Measurements from ENCODE around the gene ITGB5. TPM values are rescaled to one million over a fixed set of nuclear protein-coding genes. Genes with fewer than 3 reads are reported as not detected.

ITGB5 gene
- total RNA-seq, 1 donor from 2014 or later: 74.7 TPM

GRCh38 chr3:124873226-124873625 lies 13.9 kb downstream of the ITGB5 start:
- ATAC-seq (no peak), DNase-seq (ENCODE audit: low spot score) (no peak)

- DNase-seq (ENCODE audit: low spot score) (no peak), ATAC-seq (no peak)
Measured at GRCh38 chr3:124867511-124867910, 19.7 kb downstream of the ITGB5 start.

DNA sequence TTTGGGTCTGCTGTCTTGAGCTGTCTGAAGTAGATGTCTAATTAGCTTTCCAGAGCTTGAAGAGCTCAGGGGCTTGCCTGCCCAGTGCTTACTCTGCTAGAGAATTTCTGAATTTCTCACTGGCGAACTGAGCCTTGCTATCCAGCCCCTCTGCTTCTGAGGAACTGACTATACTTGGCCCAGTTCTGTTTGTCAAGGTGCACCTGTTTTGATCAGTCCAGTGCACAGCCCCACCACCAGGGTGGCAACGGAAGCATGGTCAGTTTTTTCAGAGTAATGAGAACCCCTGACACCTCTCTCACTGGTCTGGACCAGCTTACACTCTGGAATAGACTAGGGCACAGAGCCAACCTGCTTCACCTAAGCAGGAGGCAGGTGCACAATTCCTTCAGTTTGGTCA lies 25.2 kb downstream of the ITGB5 start:
- DNase-seq (ENCODE audit: low spot score) (peak; percentile 28), ATAC-seq (no peak)

DNA sequence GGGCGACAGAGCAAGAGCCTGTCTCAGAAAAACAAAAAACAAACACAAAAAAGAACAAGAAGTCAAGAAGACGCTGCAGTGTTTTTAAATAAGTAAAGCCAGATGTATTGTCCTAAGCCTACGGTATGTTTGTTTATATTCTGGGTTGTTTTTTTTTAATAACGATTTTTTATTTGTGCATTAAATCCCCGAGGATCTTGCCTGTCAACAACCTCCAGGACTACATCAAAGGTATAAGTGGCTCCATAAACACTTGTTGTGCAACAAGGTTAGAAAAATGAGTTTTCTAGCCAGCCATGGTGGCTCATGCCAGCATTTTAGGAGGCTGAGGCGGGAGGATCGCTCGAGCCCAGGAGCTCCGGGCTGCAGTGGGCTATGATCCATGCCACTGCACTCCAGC lies 26.1 kb downstream of the ITGB5 start:
- DNase-seq (ENCODE audit: low spot score) (peak; percentile 28), ATAC-seq (no peak)

DNA sequence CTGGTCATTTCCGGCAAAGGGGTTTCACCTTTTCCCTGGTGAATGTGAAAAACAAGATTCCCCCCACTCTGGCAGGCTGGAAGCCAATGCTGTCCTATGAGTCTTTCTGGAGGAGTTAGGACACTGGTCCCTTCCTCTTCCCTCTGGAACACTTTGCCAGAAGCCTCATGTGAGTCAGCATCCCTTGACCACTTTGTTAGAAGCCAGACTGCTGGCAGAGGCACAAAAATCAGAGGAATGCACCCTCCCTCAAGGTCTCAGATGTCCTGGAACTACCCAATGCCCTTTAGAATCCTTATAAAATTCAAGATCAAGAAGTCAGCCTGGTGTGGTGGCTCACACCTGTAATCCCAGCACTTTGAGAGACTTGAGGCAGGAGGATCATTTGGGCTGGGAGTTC lies 26.6 kb downstream of the ITGB5 start:
- ATAC-seq (peak; percentile 48), DNase-seq (ENCODE audit: low spot score) (peak; percentile 44)

GRCh38 chr3:124859025-124859424 lies 28.1 kb downstream of the ITGB5 start:
- ATAC-seq (peak; percentile 50), DNase-seq (ENCODE audit: low spot score) (peak; percentile 40)

- ATAC-seq: no peak
- no peak for DNase-seq (ENCODE audit: low spot score)
Measured at GRCh38 chr3:124858275-124858674, 28.9 kb downstream of the ITGB5 start.

DNA sequence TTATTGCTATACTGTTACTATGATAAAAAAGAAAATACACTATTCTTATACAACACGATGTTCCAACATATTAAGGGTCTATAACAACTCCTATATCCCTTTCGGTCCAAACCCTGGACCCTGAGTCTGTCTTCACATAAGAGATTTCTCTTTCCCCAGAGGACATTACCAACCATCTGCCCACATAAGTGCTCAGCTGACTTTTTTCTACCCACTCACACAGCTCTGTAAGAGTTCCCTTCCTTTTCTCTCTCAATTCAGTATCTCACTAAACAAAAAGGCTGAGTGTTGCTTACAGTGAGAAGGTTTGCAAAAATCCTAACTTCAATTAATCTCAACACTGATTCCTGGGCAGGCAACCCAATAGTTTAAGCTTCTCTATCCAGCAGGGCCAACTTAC lies 30.5 kb downstream of the ITGB5 start:
- ATAC-seq (no peak), DNase-seq (ENCODE audit: low spot score) (no peak)

DNA sequence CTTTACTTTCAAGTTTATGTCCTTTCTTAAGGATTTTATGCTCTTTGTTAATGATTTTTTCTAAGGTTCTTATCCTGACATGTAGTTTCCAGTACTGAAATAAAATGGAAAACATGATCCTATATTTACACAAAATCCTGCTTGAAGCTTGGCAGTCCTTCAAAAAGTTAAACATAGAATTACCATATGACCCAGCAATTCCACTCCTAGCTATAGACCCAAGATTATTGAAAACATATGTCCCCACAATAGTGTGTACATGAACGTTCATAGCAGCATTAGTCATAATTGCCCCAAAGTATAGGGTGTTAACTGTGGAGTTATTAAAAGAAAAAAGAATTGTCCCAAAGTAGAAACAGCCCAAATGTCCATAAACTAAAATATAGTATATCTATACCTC lies 33.2 kb downstream of the ITGB5 start:
- no peak for DNase-seq (ENCODE audit: low spot score)
- no peak for ATAC-seq

DNA sequence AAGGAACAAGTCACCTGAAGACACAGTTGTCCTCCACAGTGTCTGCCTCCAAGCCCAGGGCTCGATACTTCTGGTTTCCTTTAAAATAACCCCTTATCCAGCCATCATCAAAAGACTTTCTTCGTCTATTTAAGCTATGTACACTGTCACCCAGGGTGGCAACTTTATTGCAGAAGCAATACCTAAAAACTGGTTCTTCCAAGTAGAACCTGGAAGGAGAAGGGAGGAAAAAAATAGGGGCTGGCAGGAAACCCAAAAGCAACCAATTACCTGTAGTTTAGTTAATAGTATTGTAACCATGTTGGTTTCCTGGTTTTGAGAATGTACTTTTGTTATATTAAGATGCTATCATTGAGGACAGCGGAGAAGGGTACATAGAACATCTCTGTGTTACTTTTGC lies 33.7 kb downstream of the ITGB5 start:
- ATAC-seq (no peak), DNase-seq (ENCODE audit: low spot score) (peak; percentile 16)

- ATAC-seq (peak; percentile 14), DNase-seq (ENCODE audit: low spot score) (peak; percentile 42)
Measured at GRCh38 chr3:124851905-124852304, 35.3 kb downstream of the ITGB5 start.

DNA sequence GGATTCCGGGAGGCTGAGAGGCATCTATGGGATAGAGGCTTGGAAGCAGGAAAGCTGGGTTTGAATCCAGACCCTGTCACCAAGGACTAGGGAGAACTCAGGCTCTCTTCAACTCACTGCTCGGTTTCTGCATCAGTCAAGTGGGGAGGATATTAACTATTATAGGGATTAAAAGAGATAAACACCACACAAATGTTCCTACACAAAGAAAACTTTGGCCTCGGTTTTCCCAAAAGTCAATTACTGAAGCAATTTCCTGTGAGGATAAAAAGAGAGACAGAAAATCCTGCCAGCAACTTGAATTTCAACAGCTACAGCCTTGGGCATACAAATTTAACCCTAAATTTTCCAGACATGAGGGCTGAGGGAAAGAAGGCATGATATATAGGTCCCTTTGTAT lies 36.0 kb downstream of the ITGB5 start:
- ATAC-seq (peak; percentile 73), DNase-seq (ENCODE audit: low spot score) (peak; percentile 26)

- ATAC-seq: peak; percentile 32
- peak; percentile 30 for DNase-seq (ENCODE audit: low spot score)
Measured at GRCh38 chr3:124850633-124851032, 36.5 kb downstream of the ITGB5 start.

- DNase-seq (ENCODE audit: low spot score) (peak; percentile 27), ATAC-seq (no peak)
Measured at GRCh38 chr3:124850212-124850611, 37.0 kb downstream of the ITGB5 start.

DNA sequence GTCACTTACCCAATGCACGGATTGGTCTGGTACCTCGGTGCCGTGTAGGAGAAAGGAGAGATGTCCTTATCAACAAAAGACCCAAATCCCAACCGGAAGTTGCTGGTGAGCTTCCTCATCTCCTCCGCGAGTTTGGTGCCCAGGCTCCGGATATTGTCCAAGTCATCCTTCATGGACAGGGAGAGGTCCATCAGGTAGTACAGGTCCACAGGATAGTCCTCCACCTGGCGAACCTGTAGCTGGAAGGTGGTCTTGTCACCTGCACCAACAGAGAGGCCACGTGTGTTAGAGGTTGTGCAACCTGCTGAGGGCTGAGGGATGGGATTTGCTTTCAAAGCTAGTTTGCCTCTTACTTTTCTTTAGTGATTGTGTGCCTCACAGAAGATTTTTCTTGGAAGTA lies 38.9 kb downstream of the ITGB5 start:
- ATAC-seq: no peak

GRCh38 chr3:124847863-124848262 lies 39.3 kb downstream of the ITGB5 start:
- DNase-seq (ENCODE audit: low spot score) (no peak), ATAC-seq (no peak)

More for the DNA sequence above, 38.9 kb downstream of the ITGB5 start:
- DNase-seq (ENCODE audit: low spot score): peak; percentile 39

GRCh38 chr3:124847051-124847450 lies 40.1 kb downstream of the ITGB5 start:
- DNase-seq (ENCODE audit: low spot score): no peak
- ATAC-seq: no peak

- ATAC-seq (peak; percentile 46), DNase-seq (ENCODE audit: low spot score) (peak; percentile 43)
Measured at GRCh38 chr3:124846189-124846588, 41.0 kb downstream of the ITGB5 start.

DNA sequence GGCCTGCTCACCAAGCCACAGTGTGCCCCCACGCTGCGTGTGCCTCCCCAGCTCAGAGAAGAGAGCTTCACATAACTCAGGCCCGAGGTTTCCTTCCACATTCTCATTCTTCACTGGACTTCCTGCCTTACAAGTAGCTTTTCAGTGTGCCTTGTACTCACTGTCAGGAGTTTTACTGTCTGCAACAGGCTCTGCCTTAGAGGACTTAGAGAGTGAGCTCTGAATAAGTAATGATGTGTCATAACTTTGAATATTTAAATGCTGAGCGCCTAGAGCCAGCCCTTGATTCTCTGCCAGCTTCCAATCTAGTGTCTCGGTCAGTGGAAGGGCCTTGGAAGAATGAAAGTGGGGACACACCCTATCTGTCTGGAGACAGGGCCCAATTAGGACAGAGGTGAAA lies 41.8 kb downstream of the ITGB5 start:
- peak; percentile 34 for ATAC-seq
- peak; percentile 41 for DNase-seq (ENCODE audit: low spot score)

DNA sequence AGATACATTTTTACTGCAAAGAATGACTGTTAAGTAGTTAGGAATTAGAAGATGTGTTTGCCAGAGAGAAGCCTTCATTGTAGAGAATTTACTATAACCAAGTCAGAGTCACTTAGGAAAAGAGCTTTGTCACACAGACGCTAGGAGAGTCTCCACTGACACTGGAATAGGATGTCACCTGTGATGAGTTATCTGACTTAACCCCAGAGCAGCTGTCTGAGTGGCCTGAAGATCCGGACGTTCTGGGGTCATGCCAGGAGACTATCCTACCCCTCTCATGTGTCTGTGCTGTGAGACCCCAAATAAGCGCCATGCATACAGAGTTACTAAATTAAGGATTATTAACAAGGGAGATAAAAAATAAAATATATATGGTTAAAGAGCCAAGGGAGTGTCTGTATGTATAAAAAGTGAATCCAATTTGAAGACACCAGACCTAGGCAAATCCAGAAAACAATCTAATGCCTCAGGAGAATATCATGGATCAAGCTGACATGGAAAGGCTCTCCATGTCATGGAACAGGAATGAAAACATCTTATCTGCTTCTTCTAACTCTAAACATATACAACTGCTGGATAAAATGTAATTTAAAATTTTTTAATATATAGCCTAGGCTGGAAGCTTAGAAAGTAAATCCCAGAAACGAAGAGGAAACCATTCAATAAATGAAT lies 43.5 kb downstream of the ITGB5 start:
- no peak for DNase-seq (ENCODE audit: low spot score)
- no peak for ATAC-seq

DNA sequence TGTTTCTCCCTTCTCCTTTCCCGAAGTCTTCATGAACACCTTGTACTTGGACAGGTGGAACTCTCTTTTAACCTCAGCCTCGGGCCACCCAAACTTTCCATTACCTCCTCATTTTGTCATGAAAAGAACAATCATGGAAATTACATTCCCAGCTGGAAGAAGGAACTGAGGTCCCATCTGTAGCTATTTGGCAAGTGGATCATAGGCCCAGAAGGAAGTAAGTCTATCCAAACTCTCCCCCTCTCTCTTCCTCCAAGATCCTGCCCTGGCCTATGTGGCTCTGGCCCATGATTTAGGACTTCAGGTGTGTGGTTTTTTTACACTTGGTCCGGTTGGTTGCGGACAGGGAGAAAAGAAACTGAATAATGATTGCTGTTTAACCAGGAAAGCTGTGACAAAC lies 44.1 kb downstream of the ITGB5 start:
- DNase-seq (ENCODE audit: low spot score): no peak
- no peak for ATAC-seq

DNA sequence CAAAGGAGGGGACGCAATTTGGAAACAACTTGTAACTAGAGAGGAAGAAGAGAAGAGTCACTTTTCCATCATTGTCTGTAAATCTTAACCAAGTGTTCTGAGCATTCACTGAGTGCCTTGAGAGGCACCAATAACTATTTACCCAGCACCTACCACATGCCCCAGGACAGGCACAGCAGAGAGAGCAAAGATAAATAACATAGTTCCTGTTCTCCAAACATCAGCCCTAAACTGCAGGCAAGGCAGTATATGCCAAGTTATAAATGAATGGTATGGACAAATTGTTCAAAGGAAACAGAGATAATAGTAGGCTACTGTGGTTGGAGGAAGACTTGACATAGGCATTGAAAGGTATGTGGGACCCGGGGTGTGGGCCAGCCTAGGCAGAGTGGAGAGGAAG lies 45.6 kb downstream of the ITGB5 start:
- peak; percentile 34 for DNase-seq (ENCODE audit: low spot score)
- no peak for ATAC-seq

DNA sequence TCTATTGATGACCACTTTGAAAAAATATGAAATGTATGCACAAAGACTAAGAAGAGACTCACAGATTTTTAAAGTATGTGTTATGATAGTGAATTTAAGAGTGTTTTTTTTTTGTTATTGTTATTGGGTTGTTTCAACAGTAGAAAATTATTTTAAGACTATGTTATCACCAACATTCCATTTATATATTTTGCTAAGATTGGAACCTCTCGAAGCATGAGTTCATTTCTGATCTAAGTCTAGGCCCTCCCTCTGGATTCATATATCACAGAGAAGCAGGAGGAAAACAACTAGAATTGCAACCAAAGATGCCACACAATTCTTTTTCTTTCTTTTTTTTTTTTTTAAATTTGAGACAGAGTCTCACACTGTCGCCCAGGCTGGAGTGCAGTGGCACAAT lies 46.8 kb downstream of the ITGB5 start:
- DNase-seq (ENCODE audit: low spot score) (no peak), ATAC-seq (no peak)
